Hepatocyte (in vitro differentiated cells): ENCODE data around the gene APPBP2. TPM values are rescaled to one million over a fixed set of nuclear protein-coding genes. Genes with fewer than 3 reads are reported as not detected.
A peak's percentile ranks its signal among the peaks of the same experiment; 100 is the strongest.

Source experiments
- DNase-seq: peaks from one replicate; pipeline ENCODE4 v3.0.0-alpha.2; 2016; ENCODE audit warnings: low spot score
- H2AFZ ChIP-seq: fragments of 200-600 bp; sonication (generic); 2 replicates; pipeline ENCODE4 v1.6.0; 2016; ENCODE audit warnings: antibody characterized with exemption, mild to moderate bottlenecking
- H3K27ac ChIP-seq: fragments of 200-600 bp; sonication (generic); 2 replicates; pipeline ENCODE4 v1.5.1; 2016; ENCODE audit warnings: mild to moderate bottlenecking
- H3K27me3 ChIP-seq: fragments of 200-600 bp; sonication (generic); 2 replicates; pipeline ENCODE4 v1.6.1; 2016
- H3K36me3 ChIP-seq: fragments of 200-600 bp; sonication (generic); replicated peaks from 2 replicates; pipeline ENCODE4 v1.5.1; 2016; ENCODE audit warnings: low read depth; ENCODE audit not compliant: insufficient read depth
- H3K4me1 ChIP-seq: fragments of 200-600 bp; sonication (generic); 2 replicates; pipeline ENCODE4 v1.5.1; 2016; ENCODE audit warnings: mild to moderate bottlenecking, moderate library complexity; ENCODE audit not compliant: insufficient read depth
- H3K4me2 ChIP-seq: fragments of 200-600 bp; sonication (generic); 2 replicates; pipeline ENCODE4 v1.6.0; 2016
- H3K4me3 ChIP-seq: fragments of 200-600 bp; sonication (generic); 2 replicates; pipeline ENCODE4 v1.5.1; 2016; ENCODE audit warnings: mild to moderate bottlenecking
- H3K79me2 ChIP-seq: fragments of 200-600 bp; sonication (generic); 2 replicates; pipeline ENCODE4 v1.6.0; 2017; ENCODE audit warnings: mild to moderate bottlenecking
- H3K9me2 ChIP-seq: fragments of 200-600 bp; sonication (generic); replicated peaks from 2 replicates; pipeline ENCODE4 v1.6.0; 2017; ENCODE audit warnings: mild to moderate bottlenecking; ENCODE audit not compliant: insufficient read depth
- H3K9me3 ChIP-seq: fragments of 200-600 bp; sonication (generic); 2 replicates; pipeline ENCODE4 v1.5.1; 2016; ENCODE audit warnings: low read depth, mild to moderate bottlenecking
- H4K20me1 ChIP-seq: fragments of 200-600 bp; sonication (generic); 2 replicates; pipeline ENCODE4 v1.6.0; 2016; ENCODE audit warnings: mild to moderate bottlenecking; ENCODE audit not compliant: insufficient read depth, poor library complexity, severe bottlenecking
- EZH2 ChIP-seq: fragments of 200-600 bp; sonication (generic); IDR thresholded peaks from 2 replicates; pipeline ENCODE4 v1.6.1; 2016; ENCODE audit warnings: antibody characterized with exemption, mild to moderate bottlenecking, borderline replicate concordance
- EZH2phosphoT487 ChIP-seq: fragments of 200-600 bp; sonication (generic); IDR thresholded peaks from one replicate; pipeline ENCODE4 v1.6.1; 2018; ENCODE audit warnings: antibody characterized with exemption, mild to moderate bottlenecking, low read depth, moderate library complexity; ENCODE audit not compliant: unreplicated experiment, severe bottlenecking
- WGBS: methylation state at CpG from one replicate; pipeline ENCODE4 v1.1.6; 2016; ENCODE audit warnings: low lambda C conversion rate; ENCODE audit errors: missing lambda C conversion rate; 5-methylcytosine and 5-hydroxymethylcytosine counted together
- polyA plus RNA-seq: library from polyadenylated mRNA; unstranded; fragments of >200 nt; fragmentation: Nextera tagmentation; extraction: Ambion mirVana; gene quantifications from 2 replicates; pipeline ENCODE4 v1.2.1, GENCODE V29; 2016
- total RNA-seq: library from RNA; depleted of rRNA; stranded (reverse); fragments of >200 nt; gene quantifications from 2 replicates; pipeline ENCODE4 v1.2.3, GENCODE V29; 2014
- TF ChIP-seq, protein P1 (sequence below): fragments of 200-600 bp; sonication (generic); IDR thresholded peaks from 2 replicates; pipeline ENCODE4 v1.5.1; 2016; ENCODE audit warnings: antibody characterized with exemption, mild to moderate bottlenecking; ENCODE audit not compliant: poor library complexity

APPBP2 gene
- total and polyA plus RNA-seq, 2 experiments from 2014 or later, result 37.2 to 42.0 TPM

DNA sequence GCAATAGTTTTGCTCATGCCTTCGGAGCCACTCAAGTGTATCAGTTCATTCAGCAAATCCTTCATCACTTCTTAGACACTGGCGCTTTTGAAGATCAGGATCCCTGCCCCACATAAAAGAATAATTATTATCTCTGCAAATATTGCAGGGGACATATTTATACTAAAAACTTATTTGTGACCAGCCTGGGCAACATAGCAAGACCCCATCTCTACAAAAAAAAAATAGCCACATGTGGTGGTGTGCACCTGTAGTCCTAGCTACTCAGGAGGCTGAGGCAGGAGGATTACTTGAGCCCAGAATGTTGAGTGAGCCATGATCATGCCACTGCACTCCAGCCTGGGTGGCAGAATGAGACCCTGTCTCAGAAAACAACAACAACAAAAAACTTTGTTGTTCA lies 1.7 kb upstream of the APPBP2 start:
- peaks cover 13% of the 10 kb centered on the region for H3K4me1 ChIP-seq
- DNase-seq, result no peak
- TF ChIP-seq EZH2 (no peak), EZH2phosphoT487 (no peak)
- TF ChIP-seq, protein P1, sequence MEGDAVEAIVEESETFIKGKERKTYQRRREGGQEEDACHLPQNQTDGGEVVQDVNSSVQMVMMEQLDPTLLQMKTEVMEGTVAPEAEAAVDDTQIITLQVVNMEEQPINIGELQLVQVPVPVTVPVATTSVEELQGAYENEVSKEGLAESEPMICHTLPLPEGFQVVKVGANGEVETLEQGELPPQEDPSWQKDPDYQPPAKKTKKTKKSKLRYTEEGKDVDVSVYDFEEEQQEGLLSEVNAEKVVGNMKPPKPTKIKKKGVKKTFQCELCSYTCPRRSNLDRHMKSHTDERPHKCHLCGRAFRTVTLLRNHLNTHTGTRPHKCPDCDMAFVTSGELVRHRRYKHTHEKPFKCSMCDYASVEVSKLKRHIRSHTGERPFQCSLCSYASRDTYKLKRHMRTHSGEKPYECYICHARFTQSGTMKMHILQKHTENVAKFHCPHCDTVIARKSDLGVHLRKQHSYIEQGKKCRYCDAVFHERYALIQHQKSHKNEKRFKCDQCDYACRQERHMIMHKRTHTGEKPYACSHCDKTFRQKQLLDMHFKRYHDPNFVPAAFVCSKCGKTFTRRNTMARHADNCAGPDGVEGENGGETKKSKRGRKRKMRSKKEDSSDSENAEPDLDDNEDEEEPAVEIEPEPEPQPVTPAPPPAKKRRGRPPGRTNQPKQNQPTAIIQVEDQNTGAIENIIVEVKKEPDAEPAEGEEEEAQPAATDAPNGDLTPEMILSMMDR, result no peak
- no peak overlapping the region for H3K4me3 ChIP-seq
- H3K79me2 ChIP-seq, result peaks cover 45% of the 10 kb centered on the region
- no peaks in the 10 kb centered on the region for H3K9me3 ChIP-seq
- H2AFZ ChIP-seq, result no peak overlapping the region
- H3K27me3 ChIP-seq, result no peaks in the 10 kb centered on the region
- WGBS, result 100% methylated on average over 2 of the region's 2 CpGs
- no peak overlapping the region for H3K27ac ChIP-seq
- no peaks in the 10 kb centered on the region for H3K9me2 ChIP-seq
- peaks cover 24% of the 10 kb centered on the region for H4K20me1 ChIP-seq
- H3K36me3 ChIP-seq, result no peaks in the 10 kb centered on the region
- no peak overlapping the region for H3K4me2 ChIP-seq

DNA sequence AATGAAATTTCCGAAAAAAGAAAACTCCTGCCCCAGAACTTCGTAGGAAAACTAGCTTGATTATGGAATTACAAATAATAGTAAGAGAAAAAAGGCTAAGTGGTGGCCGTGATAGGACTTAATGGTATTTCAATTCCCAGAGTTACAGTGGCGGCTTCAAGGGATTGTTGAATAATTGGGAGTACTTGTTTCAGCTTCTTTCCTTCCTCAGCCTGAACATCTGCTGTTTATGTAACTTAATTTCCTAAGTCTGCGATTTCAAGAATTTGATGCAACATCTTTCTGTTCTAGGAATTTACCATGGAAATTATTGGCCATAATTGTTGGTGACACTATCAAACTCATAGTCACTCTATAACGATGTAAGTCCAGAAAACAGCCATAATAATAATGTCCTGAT lies 684 bp upstream of the APPBP2 start:
- Histone ChIP-seq H2AFZ (peak overlapping the region; percentile 82), H3K9me2 (no peaks in the 10 kb centered on the region), H3K4me3 (peak overlapping the region; percentile 69), H3K36me3 (no peaks in the 10 kb centered on the region), H4K20me1 (peaks cover 33% of the 10 kb centered on the region), H3K79me2 (peaks cover 55% of the 10 kb centered on the region), H3K9me3 (no peaks in the 10 kb centered on the region), H3K27ac (peak overlapping the region; percentile 100), H3K4me1 (peaks cover 17% of the 10 kb centered on the region), H3K27me3 (no peaks in the 10 kb centered on the region), H3K4me2 (peak overlapping the region; percentile 85)
- DNase-seq, result no peak
- 20% methylated on average over 6 of the region's 6 CpGs for WGBS
- TF ChIP-seq EZH2phosphoT487 (no peak), EZH2 (no peak)
- TF ChIP-seq, protein P1, result no peak

DNA sequence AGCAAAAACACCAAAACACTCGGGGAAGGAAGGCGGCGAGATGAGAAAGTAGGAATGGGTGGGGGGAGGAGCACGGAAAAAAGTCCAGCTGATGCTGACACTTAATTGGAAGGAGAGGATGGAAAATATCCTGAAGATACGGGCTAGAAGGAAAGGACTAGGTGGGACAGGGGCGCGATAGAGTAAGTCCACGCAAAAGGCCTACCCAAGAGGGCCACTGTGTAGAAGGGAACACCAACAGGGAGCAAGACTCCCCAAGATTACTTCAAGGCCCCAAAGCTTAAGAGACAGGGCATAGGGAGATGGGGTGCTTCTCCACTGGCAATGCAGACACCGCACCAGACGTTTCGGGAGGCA lies 736 bp downstream of the APPBP2 start:
- WGBS, result 1% methylated on average over 11 of the region's 11 CpGs
- peaks cover 69% of the 10 kb centered on the region for H3K79me2 ChIP-seq
- H4K20me1 ChIP-seq, result peaks cover 48% of the 10 kb centered on the region
- H3K27me3 ChIP-seq, result no peaks in the 10 kb centered on the region
- H3K4me3 ChIP-seq, result peak overlapping the region; percentile 69
- peak overlapping the region; percentile 100 for H3K27ac ChIP-seq
- peak overlapping the region; percentile 85 for H2AFZ ChIP-seq
- H3K4me2 ChIP-seq, result peak overlapping the region; percentile 85
- no peaks in the 10 kb centered on the region for H3K9me3 ChIP-seq
- DNase-seq, result peak; percentile 40
- H3K36me3 ChIP-seq, result no peaks in the 10 kb centered on the region
- no peaks in the 10 kb centered on the region for H3K9me2 ChIP-seq
- TF ChIP-seq, protein P1, result no peak
- TF ChIP-seq EZH2phosphoT487 (no peak), EZH2 (no peak)
- peaks cover 17% of the 10 kb centered on the region for H3K4me1 ChIP-seq
